Stimulated activated CD8-positive, alpha-beta memory T cell treated with anti-CD3 and anti-CD28 coated beads, Interleukin-7, amount 100 ng/mL, for 24 hours (primary cell): ENCODE data around the gene IL1F10.

Source experiments
- DNase-seq: peaks from one replicate; pipeline ENCODE4 v3.0.0-alpha.2; 2020; ENCODE audit warnings: low read depth

IL1F10 gene

DNA sequence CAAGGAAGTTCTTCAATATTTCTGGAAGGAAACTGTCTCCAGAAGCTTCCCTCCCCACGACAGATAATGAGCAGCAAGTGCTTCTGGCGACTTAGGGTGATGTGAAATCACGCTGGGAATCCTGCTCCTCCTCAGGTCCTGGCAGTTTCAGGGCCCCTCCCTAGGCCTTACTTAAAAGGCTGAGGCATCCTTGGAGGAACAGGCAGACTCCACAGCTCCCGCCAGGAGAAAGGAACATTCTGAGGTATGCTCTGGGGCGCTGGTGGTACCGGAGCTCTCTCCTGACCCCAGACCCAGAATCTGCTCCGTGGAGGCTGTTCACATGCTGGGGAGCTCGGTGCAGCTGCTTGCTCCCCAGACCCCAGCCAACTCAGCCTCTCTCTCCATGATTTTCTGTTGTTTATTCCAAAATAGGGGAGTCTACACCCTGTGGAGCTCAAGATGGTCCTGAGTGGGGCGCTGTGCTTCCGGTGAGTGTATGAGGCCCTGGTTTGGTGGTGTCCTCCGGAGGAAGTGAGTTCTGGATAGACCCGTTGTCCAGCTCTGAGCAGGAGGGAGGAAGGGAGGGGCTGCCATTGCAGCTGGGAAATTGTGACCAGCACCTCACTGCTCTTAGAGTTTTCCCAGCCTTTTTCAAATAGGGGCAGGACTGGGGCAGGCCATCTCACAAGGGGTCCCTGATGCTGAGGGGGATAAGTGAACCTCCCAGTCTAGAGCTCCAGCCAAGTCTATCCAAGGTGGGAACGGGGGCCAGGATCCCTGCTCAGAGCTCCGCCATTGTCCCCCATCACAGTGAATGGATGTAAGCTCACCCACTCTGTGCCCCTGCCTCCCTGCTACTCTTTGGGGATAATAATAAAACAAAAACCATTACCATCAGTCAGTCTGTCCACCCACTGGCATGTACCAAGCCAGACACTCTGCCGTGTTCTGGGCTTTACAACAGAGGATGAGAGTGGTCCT lies 8.5 kb upstream of the IL1F10 start, which contains the start of gene IL36RN:
Gene IL36RN (plus strand): TSS at position 201 of the 963 bp plus-strand sequence. CDS start 241 bp downstream, at position 442.
- DNase-seq: no peak

DNA sequence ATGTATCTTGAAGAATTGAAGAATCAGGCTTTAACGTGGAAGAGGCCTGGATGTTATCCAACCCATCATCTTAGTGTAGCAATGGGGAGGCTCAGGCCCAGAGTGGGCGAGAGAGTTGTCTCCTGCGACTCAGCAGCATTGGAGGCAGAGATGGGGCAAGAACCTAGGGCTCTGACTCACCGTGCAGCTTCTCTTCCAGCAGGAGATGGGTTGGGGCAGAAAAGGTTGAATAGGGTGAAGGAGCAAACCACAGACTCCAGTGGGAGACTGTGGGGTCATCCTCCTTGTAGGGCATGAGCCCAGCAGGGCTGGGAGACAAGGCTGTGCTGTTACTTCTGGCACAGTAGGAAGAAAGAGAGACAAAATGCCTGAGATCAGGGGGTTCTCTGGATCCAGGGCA lies 7.4 kb upstream of the IL1F10 start:
- DNase-seq: no peak

DNA sequence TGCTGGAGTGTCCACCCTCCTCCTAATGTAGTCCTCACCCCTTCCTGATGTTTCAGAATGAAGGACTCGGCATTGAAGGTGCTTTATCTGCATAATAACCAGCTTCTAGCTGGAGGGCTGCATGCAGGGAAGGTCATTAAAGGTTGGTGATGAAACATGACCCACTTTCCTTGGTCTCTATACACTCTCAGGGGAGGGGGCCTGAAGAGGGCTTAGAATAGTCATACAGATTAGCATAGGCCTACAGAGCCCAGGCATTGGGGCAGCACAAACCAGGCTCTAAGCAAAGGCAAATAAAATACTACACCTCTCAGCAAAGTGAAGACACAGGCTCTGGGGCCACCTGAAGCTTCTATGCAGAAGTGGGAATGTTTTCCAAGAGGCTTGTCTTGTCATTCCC lies 7.0 kb upstream of the IL1F10 start:
- no peak for DNase-seq

DNA sequence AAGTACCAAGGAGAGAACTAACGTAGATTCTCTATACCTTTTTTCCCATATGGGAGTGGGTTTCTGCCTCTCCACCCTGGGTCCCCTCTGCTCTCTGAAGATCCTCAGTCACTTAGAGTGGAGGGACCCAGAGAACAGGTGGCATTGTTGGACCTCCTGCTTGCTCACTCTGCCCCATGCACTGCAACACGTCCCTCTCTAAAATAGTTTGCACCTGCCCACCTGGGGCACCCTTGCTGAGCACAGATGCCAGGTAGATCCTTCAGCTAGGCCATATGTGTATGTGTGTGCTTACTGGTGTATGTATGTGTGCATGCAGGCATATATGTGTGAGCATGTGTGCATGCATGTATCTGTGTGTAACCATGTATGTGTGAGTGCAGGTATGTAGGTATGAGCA lies 6.5 kb upstream of the IL1F10 start:
- DNase-seq: no peak

DNA sequence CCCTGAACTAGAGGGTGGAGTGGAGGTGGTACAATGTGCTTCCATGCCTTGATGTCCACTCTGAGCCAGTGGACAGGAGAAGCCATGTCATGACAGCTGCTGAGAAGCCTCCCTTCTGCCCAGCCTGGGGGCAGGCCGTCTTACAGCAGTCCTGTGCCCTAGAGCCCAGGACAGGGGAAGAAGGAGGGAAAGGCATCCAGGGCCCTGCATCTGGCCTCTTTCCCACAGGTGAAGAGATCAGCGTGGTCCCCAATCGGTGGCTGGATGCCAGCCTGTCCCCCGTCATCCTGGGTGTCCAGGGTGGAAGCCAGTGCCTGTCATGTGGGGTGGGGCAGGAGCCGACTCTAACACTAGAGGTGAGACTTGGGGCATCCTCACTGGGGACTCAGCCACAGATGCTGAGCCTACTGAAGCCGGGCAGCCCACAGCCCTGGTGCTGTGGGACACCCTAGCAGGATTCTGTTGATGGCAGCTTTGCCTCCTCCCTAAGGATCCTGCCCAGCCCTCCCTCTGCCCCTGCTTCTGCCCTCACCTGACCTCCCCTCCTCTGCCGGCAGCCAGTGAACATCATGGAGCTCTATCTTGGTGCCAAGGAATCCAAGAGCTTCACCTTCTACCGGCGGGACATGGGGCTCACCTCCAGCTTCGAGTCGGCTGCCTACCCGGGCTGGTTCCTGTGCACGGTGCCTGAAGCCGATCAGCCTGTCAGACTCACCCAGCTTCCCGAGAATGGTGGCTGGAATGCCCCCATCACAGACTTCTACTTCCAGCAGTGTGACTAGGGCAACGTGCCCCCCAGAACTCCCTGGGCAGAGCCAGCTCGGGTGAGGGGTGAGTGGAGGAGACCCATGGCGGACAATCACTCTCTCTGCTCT lies 5.6 kb upstream of the IL1F10 start:
- DNase-seq: no peak

DNA sequence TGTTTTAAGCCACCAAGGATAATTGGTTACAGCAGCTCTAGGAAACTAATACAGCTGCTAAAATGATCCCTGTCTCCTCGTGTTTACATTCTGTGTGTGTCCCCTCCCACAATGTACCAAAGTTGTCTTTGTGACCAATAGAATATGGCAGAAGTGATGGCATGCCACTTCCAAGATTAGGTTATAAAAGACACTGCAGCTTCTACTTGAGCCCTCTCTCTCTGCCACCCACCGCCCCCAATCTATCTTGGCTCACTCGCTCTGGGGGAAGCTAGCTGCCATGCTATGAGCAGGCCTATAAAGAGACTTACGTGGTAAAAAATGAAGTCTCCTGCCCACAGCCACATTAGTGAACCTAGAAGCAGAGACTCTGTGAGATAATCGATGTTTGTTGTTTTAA lies 3.5 kb upstream of the IL1F10 start:
- DNase-seq: no peak

DNA sequence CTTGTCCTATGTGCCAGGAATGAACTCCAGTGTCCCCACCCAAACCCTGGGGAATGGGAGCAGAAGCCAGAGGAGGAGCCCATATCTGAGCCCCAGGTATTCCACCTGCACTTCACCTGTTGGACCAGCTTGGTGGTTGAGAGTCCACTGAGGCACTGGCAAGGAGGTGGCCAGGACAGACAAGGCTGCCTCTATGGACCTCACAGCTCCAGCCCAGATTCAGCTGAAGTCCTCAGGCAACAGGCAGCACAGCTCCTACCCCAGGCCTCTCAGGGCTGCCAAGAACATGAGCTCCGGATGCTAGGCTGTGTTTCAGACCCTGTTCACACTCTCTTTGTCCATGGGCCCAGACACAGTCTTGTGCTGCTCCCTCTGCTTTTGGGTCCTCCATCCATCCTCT lies 2.9 kb upstream of the IL1F10 start:
- no peak for DNase-seq

DNA sequence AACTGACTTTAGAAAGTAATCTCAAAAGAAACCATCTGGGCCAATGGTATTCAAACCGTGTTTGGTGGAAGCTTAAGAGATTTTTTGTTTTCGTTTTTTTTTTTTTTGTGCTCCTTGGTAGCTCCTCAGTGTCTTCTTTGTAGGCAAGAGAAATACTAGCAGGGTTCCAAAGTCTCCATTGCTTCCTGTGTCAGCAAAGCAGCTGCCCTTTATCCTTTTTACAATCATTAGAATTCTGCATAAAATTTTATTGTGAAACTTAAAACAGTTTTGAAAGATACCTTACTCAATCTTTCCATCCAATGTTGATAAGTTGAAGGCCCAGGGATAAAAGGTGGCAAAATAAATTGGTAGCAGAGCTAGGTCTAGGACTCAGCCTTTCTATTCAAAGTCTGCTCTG lies 479 bp downstream of the IL1F10 start:
- DNase-seq: no peak

DNA sequence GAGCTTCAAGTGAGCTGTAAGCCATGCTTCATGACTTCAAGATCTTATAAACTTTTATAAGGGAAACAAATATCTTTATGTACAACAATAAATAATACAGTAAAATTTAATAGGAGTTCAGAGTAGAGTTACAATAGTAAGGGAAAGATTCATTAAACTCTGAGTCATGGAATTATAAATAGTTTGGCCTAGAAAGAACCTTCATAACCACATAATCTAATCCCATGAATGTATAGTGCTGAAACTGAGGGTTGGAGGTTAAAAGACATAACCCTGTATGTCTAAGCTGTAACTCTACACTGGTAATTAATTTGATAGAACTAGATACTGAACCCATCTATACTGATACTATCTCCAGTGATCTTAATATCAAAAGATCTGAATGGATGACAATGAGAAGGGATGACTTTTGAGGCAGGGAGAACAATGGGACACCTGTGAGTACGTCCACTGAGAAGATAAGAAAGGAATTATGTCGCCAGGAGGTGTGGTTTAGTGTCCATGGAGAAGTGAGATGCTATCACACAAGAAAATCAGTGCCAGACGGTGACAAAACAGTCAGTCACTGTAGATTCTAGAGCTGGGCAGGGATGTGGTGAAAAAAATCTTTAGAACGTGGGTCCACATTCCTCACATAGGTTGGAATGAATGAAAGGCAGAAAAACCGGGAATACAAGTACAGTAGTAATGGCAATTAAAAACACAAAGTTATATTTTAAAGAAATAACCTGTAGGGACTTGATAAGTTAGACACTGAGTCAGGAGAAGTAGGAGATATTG lies 1.1 kb downstream of the IL1F10 start:
- DNase-seq: no peak

DNA sequence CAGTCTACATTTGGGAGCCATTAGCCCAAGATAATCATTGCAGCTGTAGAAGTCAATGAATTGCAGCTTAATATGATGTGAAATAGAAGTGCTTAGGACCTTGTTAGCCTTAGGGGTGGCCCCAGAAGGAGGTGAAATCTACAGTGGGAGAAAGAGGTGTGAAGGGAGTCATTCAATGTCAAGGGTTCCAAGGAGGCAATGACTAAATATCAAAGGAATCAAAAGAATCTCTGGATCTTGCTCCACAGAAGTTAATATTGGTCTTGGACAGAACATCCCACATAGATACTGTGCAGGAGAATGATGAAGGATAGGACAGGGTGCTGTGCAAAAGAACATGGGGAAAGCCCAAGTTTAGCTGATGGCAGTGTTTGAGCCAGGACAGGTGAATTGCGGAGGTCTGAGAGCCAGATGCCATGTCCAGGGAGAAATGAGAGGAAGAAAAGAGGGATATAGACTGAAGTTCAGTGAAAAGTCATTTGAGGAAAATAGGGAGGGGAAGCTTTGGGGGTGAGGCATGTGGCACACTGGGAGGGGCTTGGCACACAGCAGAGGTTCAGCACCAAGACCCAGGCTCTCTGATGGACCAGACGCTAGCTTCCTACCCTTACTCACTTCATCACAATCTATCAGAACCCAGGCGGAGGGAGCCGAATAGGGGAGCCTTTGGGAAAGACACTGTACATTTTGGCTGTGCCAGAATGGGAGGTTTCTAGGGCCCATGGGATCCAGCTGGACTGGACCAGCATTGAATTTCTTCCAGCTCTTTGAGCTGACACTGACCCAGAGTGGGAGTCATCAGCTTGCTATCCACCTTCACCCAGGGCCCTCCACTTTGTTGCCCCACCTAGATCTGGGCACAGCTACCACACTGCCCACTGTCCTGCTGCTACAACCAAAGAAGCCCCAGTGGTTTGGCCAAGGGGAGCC lies 2.2 kb downstream of the IL1F10 start:
- DNase-seq: no peak

DNA sequence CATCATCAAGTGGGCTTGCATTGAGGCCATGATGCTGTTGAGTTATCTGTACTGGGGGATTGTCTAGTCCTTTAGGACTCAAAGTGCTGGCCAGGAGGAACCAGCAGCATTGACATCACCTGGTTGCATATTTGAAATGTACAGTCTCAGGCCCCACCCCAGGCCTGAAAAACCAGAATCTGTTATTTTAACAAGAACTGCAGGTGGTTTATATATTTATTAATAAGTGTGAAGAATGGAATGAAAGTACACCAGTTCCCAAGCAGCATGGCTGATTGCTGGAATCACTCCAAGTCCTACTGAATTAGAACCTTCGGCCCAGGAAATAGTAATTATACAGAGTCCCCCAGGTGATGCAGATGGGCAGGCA lies 2.8 kb downstream of the IL1F10 start:
- no peak for DNase-seq

DNA sequence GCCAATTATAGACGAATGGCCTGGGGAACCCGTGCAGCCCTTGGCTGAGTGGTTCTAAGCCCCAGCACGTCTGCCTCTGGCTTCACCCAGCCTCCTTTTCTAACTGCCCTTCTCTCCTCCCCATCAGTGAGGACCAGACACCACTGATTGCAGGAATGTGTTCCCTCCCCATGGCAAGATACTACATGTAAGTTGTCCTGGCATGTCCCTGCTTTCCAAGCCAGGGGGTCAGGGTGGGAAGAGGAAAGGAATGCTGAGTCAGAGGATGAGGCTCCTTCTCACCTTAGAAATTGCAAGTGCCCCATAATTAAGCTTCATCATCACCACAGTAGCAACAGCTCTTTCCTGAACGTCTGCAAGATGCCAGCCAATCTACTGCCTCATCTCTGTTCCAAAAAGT lies 4.8 kb downstream of the IL1F10 start:
- no peak for DNase-seq

DNA sequence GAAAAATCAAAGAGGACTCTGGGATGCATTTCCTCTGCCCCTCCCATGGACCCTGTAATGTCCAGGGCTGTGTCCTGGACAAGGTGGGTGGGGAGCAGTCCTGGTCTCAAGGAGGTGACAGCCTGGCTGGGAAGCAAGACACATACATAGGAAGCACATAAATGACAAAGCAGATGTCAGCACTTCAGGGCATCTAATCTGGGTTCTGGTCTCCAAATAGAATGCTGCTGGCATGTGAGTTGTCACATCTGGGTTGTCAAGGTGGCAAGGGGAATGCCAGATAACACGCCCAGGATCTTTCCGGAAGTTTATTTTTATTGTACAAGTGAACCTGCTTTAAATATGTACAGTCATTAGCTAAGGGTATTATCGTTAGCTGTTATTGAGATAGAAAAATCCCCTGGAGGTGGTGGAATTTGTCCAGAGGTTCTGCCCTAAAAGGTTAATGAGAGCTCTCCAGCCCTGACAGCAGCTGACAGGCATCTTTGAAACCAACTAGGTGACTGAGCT lies 5.6 kb downstream of the IL1F10 start:
- DNase-seq: no peak

DNA sequence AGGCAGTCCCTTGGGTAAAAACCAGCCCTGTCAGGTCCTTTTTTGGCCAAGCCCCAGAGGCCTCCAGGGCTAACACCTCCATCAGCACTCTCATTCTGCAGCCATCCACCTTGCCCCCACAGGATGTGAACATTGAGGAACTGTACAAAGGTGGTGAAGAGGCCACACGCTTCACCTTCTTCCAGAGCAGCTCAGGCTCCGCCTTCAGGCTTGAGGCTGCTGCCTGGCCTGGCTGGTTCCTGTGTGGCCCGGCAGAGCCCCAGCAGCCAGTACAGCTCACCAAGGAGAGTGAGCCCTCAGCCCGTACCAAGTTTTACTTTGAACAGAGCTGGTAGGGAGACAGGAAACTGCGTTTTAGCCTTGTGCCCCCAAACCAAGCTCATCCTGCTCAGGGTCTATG lies 7.3 kb downstream of the IL1F10 start:
- DNase-seq: no peak

DNA sequence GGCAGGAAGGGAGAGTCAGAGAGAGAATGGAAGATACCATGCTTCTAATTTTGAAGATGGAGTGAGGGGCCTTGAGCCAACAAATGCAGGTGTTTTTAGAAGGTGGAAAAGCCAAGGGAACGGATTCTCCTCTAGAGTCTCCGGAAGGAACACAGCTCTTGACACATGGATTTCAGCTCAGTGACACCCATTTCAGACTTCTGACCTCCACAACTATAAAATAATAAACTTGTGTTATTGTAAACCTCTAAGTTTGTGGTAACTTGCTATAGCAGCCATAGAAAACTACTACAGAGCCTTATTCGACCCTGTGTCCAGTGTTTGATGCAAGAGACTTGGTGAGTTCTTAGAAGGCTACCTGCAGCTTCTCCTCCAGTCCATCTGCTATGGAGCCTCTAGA lies 7.8 kb downstream of the IL1F10 start:
- no peak for DNase-seq

DNA sequence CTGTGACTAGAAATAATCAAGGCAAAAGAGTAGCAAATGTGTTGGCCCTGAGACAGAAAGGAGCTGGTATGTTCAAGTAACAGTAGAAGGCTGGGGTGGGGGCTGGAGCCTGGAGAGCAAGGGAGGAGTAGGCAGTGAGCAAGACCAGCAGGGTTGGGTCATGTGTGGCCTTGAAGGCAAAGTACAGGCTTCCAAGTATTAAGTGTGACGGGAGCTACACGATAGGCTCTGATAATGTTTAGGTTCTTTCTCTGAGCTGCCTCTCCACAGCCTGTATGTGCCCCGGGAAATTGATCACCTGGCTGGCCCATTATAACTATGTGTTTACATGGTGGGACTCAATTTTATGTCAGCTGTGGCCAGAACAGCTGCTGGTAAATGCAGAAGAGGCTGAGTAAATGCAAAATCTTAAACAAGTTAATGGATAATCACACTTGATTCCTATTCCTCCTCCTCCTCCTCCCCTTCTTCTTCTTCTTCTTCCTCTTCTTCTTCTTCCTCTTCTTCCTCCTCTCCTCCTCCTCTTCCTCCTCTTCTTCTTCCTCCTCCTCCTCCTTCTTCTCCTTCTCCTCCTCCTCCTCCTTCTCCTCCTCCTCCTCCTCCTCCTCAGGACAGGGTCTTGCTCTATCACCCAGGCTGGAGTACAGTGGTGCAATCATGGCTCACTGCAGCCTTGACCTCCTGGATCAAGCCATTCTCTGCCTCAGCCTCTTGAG lies 9.3 kb downstream of the IL1F10 start:
- DNase-seq: no peak

DNA sequence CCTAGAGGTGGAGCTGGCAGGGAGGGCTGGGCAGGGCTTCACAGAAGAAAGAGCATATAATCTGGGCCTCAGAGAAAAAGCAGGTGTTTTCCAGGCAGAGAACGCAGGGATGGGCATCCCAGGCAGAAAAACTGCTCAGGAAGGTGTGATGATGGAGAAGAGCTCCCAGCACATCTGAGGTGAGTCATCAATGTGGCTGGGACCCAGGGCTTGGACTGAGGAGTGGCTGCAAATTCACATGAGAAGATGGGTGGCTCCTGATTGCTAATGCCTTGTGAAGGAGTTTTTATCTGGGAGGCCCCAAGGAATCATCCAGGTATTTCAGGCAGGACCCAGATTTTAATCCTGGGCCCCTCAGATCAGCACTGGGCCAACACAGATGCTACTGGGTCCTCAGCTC lies 10.2 kb downstream of the IL1F10 start:
- no peak for DNase-seq

DNA sequence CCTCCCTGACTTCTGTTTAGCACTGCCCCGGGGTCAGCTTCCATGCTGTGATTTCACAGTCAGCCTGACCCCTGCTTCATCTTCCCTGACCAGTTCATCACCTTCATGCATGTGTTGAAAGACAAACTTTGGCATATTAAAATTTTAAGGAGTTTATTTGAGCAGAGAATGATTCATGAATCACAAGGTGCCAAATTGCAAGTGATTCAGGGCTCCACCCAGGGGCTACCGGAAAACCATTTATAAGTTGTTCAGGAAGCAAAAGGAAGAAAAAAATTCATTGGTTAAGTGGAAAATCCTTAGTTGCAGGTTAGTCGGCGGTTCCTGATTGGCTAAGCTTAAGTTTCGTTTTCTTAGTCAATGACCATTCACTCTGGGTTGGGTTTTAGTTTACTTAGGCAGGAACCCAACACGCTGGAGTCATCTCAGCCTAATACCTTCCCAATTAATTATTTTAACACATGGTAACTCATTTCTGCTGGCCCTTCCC lies 10.6 kb downstream of the IL1F10 start:
- DNase-seq: no peak

DNA sequence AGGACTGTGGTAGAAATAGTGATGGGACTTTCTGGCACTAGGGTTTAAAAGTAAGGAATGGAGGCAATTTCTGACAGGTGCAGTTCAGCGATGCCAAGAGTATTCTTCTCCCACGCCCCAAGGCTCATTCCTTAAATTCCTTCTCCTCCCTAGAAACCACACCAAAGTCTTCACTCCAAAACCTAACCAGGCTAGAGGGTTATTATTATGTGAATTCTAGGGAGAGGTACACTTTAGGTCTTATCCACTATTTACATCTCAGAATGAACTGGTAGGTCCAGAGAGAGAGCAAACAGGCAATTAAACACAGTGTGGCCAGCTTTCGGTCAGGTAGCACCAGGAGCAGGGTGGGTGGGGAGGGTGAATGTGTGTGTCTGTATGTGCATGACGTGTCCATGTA lies 11.4 kb downstream of the IL1F10 start:
- no peak for DNase-seq

DNA sequence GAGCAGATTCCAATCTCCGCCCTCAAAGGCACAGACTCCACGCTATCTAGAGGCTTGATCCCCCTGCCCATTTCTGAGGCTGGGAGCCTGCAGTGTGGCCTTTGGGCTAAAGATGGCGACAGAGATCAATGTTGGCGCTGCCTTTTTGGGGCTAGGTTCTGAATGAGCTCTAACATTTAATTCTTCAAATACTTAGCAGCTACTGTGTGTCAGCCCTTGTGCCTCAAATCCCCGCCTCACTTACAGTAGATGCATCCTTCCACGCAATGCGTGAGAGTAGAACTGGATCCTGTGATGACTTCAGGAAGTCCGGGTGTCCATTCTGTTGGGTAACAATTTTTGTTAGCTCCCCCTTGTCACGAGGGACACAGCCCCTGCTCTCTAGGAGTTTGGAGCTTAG lies 12.4 kb downstream of the IL1F10 start:
- peak; percentile 23 for DNase-seq
